Smooth muscle cell (in vitro differentiated cells): Measurements from ENCODE around the gene NRG4. TPM values are rescaled to one million over a fixed set of nuclear protein-coding genes. Genes with fewer than 3 reads are reported as not detected.

ENCODE experiments used
- DNase-seq: peaks from one replicate; lab custom pipeline; 2025; ENCODE audit not compliant: unreplicated experiment; lab: John Stamatoyannopoulos, UW
- H2AFZ ChIP-seq: fragments of 200-600 bp; sonication (generic); 2 replicates; pipeline ENCODE4 v1.6.0; 2016; ENCODE audit warnings: antibody characterized with exemption, low read depth, mild to moderate bottlenecking
- H3F3A ChIP-seq: fragments of 200-600 bp; sonication (generic); 2 replicates; pipeline ENCODE4 v1.6.0; 2017; ENCODE audit warnings: antibody characterized with exemption, low read depth
- H3K27ac ChIP-seq: fragments of 200-600 bp; sonication (generic); 2 replicates; pipeline ENCODE4 v1.5.1; 2016; ENCODE audit warnings: low read depth, mild to moderate bottlenecking
- H3K27me3 ChIP-seq: fragments of 200-600 bp; sonication (generic); 2 replicates; pipeline ENCODE4 v1.6.1; 2016; ENCODE audit warnings: low read depth, mild to moderate bottlenecking
- H3K36me3 ChIP-seq: fragments of 200-600 bp; sonication (generic); 2 replicates; pipeline ENCODE4 v1.5.1; 2016; ENCODE audit warnings: low read depth
- H3K4me1 ChIP-seq: fragments of 200-600 bp; sonication (generic); 2 replicates; pipeline ENCODE4 v1.5.1; 2016; ENCODE audit warnings: low read depth
- H3K4me2 ChIP-seq: fragments of 200-600 bp; sonication (generic); 2 replicates; pipeline ENCODE4 v1.6.0; 2016; ENCODE audit warnings: mild to moderate bottlenecking
- H3K4me3 ChIP-seq: fragments of 200-600 bp; sonication (generic); 2 replicates; pipeline ENCODE4 v1.5.1; 2016; ENCODE audit warnings: mild to moderate bottlenecking
- H3K79me2 ChIP-seq: fragments of 200-600 bp; sonication (generic); 2 replicates; pipeline ENCODE4 v1.6.0; 2016; ENCODE audit warnings: low read depth, mild to moderate bottlenecking
- H3K9ac ChIP-seq: fragments of 200-600 bp; sonication (generic); 2 replicates; pipeline ENCODE4 v1.6.0; 2016; ENCODE audit warnings: low read depth
- H3K9me3 ChIP-seq: fragments of 200-600 bp; sonication (generic); replicated peaks from 2 replicates; pipeline ENCODE4 v1.5.1; 2016; ENCODE audit warnings: low read depth
- H4K20me1 ChIP-seq: fragments of 200-600 bp; sonication (generic); 2 replicates; pipeline ENCODE4 v1.6.0; 2016; ENCODE audit warnings: low read depth
- WGBS: methylation state at CpG from one replicate; pipeline ENCODE4 v1.1.7; 2016; ENCODE audit warnings: low lambda C conversion rate; 5-methylcytosine and 5-hydroxymethylcytosine counted together
- polyA plus RNA-seq: library from polyadenylated mRNA; unstranded; fragments of >200 nt; fragmentation: Nextera tagmentation; extraction: Ambion mirVana; gene quantifications from 2 replicates; pipeline ENCODE4 v1.2.1, GENCODE V29; 2016
- small RNA-seq: library from RNA; depleted of rRNA; stranded (forward); fragments of <200 nt; gene quantifications from one replicate; pipeline ENCODE3, GENCODE V24; 2014
- total RNA-seq: library from RNA; depleted of rRNA; stranded (reverse); fragments of >200 nt; gene quantifications from 2 replicates; pipeline ENCODE4 v1.2.3, GENCODE V29; 2014
- TF ChIP-seq, protein P1 (sequence below): fragments of 200-600 bp; sonication (generic); IDR thresholded peaks from 2 replicates; pipeline ENCODE4 v1.5.1; 2017; ENCODE audit warnings: borderline replicate concordance, mild to moderate bottlenecking, antibody characterized with exemption; ENCODE audit not compliant: insufficient read depth, poor library complexity, severe bottlenecking

Gene NRG4
- total and polyA plus RNA-seq, 2 experiments from 2014 or later: 0.30 TPM; not detected in 1

DNA sequence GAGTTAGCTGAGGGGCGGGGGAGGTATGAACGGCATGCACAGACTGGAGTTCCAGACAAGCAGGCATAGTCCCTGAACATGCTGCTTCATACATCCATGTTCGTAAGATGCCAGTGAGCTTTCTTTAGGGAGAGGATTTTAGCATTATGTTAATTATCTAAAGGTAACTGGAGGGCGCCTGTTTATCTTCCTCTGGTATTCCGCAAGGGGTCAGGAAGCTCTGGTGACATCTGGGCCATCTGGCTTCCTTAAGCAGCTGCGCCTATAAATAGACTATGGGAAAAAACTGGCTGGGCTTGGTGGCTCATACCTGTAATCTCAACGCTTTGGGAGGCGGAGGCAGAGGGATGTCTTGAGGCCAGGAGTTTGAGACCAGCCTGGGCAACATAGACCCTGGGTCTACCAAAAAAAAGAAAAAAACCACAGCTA lies 110.1 kb downstream of the NRG4 start:
- WGBS: 16% methylated on average over 8 of the region's 8 CpGs
- H3K27ac ChIP-seq: peak overlapping the region; percentile 74
- no peak for DNase-seq
- H2AFZ ChIP-seq: no peak overlapping the region
- H4K20me1 ChIP-seq: peaks cover 11% of the 10 kb centered on the region
- H3K4me2 ChIP-seq: peak overlapping the region; percentile 97
- no peak overlapping the region for H3K4me3 ChIP-seq
- H3K9ac ChIP-seq: no peak overlapping the region
- no peaks in the 10 kb centered on the region for H3K27me3 ChIP-seq
- no peaks in the 10 kb centered on the region for H3K36me3 ChIP-seq
- H3F3A ChIP-seq: peaks cover 35% of the 10 kb centered on the region
- TF ChIP-seq, protein P1, sequence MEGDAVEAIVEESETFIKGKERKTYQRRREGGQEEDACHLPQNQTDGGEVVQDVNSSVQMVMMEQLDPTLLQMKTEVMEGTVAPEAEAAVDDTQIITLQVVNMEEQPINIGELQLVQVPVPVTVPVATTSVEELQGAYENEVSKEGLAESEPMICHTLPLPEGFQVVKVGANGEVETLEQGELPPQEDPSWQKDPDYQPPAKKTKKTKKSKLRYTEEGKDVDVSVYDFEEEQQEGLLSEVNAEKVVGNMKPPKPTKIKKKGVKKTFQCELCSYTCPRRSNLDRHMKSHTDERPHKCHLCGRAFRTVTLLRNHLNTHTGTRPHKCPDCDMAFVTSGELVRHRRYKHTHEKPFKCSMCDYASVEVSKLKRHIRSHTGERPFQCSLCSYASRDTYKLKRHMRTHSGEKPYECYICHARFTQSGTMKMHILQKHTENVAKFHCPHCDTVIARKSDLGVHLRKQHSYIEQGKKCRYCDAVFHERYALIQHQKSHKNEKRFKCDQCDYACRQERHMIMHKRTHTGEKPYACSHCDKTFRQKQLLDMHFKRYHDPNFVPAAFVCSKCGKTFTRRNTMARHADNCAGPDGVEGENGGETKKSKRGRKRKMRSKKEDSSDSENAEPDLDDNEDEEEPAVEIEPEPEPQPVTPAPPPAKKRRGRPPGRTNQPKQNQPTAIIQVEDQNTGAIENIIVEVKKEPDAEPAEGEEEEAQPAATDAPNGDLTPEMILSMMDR: no peak
- no peaks in the 10 kb centered on the region for H3K9me3 ChIP-seq
- peaks cover 32% of the 10 kb centered on the region for H3K79me2 ChIP-seq
- peaks cover 22% of the 10 kb centered on the region for H3K4me1 ChIP-seq

DNA sequence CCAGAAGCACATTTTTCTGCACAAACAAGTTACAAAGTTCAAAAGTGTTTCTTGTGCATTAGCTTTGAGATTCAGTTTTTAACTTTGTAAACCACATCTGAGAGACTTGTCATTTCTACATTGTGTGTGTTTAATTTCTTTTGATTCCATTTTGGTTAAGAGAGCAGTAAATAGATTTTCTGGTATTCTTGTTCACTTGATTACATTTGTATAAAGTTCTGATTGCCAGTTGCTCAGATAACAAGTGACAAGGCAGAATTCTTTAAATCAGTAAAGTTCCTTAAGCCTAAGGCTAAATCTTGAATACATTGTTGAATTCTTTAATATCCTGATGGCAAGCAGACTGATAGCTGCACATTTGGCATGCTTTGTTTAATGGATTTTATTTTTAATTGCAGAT lies 111.6 kb downstream of the NRG4 start:
- H3K27ac ChIP-seq: peak overlapping the region; percentile 74
- no peak overlapping the region for H3K4me3 ChIP-seq
- H3K9ac ChIP-seq: no peak overlapping the region
- H3K9me3 ChIP-seq: no peaks in the 10 kb centered on the region
- peaks cover 19% of the 10 kb centered on the region for H3K4me1 ChIP-seq
- TF ChIP-seq, protein P1: no peak
- H2AFZ ChIP-seq: no peak overlapping the region
- H3K79me2 ChIP-seq: peaks cover 17% of the 10 kb centered on the region
- no peaks in the 10 kb centered on the region for H3K36me3 ChIP-seq
- H3K27me3 ChIP-seq: no peaks in the 10 kb centered on the region
- H3F3A ChIP-seq: peaks cover 35% of the 10 kb centered on the region
- no peak overlapping the region for H3K4me2 ChIP-seq
- no peak for DNase-seq
- no peaks in the 10 kb centered on the region for H4K20me1 ChIP-seq

GRCh38 chr15:75895731-75896130 lies 116.5 kb downstream of the NRG4 start:
- Histone ChIP-seq H3K4me1 (peaks cover 10% of the 10 kb centered on the region), H3K79me2 (no peaks in the 10 kb centered on the region), H3K4me2 (no peak overlapping the region), H3K27ac (no peak overlapping the region), H2AFZ (no peak overlapping the region), H3K27me3 (no peaks in the 10 kb centered on the region), H3F3A (peaks cover 17% of the 10 kb centered on the region), H3K9me3 (no peaks in the 10 kb centered on the region), H3K4me3 (no peak overlapping the region), H3K9ac (no peak overlapping the region), H4K20me1 (no peaks in the 10 kb centered on the region), H3K36me3 (no peaks in the 10 kb centered on the region)
- WGBS: 94% methylated on average over 2 of the region's 2 CpGs
- no peak for DNase-seq
- TF ChIP-seq, protein P1: no peak

DNA sequence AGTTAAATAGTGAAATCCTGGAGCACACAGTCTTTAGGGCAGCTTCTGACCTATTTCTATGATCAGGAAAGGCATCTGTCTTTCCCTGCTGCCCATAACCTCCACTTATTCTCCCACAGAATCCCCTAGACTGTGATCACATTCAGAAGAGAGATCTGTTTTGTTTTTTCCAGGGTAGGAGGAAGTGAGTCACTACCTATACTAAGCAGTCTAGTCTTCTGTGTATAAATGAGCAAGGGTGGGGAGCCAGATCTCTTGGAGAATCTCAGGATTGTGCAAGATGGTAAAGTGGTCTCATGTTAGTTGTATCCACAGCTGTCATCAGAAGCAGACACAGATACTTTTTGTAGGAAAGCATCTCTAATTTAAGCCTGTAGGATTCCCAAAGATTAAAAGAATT lies 120.3 kb downstream of the NRG4 start:
- peaks cover 4% of the 10 kb centered on the region for H3K79me2 ChIP-seq
- peak overlapping the region; percentile 81 for H3K9ac ChIP-seq
- peak overlapping the region; percentile 98 for H3K27ac ChIP-seq
- no peak for DNase-seq
- H3K36me3 ChIP-seq: peaks cover 4% of the 10 kb centered on the region
- TF ChIP-seq, protein P1: no peak
- H4K20me1 ChIP-seq: no peaks in the 10 kb centered on the region
- H3K4me1 ChIP-seq: peaks cover 13% of the 10 kb centered on the region
- H3F3A ChIP-seq: peaks cover 4% of the 10 kb centered on the region
- H3K9me3 ChIP-seq: no peaks in the 10 kb centered on the region
- H3K4me3 ChIP-seq: no peak overlapping the region
- peak overlapping the region; percentile 76 for H3K4me2 ChIP-seq
- H2AFZ ChIP-seq: peak overlapping the region; percentile 59
- no peaks in the 10 kb centered on the region for H3K27me3 ChIP-seq

Small RNA genes within 50 kb of the gene (small RNA-seq; reads per million reads assigned to genes)
- not detected for gene RN7SL510P

Other genes starting within 250 kb of the NRG4 start
- 44.7 and 65.1 TPM in 2 replicates for gene UBE2Q2, start 169.0 kb downstream of the NRG4 start, total RNA-seq
- 32.6 and 32.8 TPM in 2 replicates for gene UBE2Q2, start 169.0 kb downstream of the NRG4 start, polyA plus RNA-seq
- gene FBXO22, start 108.5 kb downstream of the NRG4 start, total RNA-seq: 51.5 and 55.9 TPM in 2 replicates
- 60.1 and 70.4 TPM in 2 replicates for gene FBXO22, start 108.5 kb downstream of the NRG4 start, polyA plus RNA-seq
- gene TMEM266, start 47.6 kb upstream of the NRG4 start, total RNA-seq: 0.27 and 0.45 TPM in 2 replicates
- gene TMEM266, start 47.6 kb upstream of the NRG4 start, polyA plus RNA-seq: 0.12 TPM in 1 of 2 replicates, not detected in the other